ENCODE results near the gene TNFRSF1B. TPM values are rescaled to one million over a fixed set of nuclear protein-coding genes. Genes with fewer than 3 reads are reported as not detected.
A peak's percentile ranks its signal among the peaks of the same experiment; 100 is the strongest.

Gene TNFRSF1B
- 1 to 10 TPM; 6.3 to 8.6 (median 6.5) TPM for polyA plus RNA-seq (ENCODE audit: insufficient read length in 4 of 4)

GRCh38 chr1:12166834-12167492, at the start of gene TNFRSF1B:
TSS of gene TNFRSF1B (plus strand) at chr1:12166991. CDS start at chr1:12167092, 101 bp downstream.
- no peak for DNase-seq (ENCODE audit: low read depth in 4 of 4, low spot score in 3 of 4)

GRCh38 chr1:12121212-12122003, 45.4 kb upstream of the TNFRSF1B start:
- DNase-seq (ENCODE audit: low read depth in 4 of 4, low spot score in 3 of 4) = no peak

- DNase-seq (ENCODE audit: low read depth in 4 of 4, low spot score in 3 of 4) = no peak
Observed at GRCh38 chr1:12123172-12123571, 43.6 kb upstream of the TNFRSF1B start.

GRCh38 chr1:12124693-12125421, 41.9 kb upstream of the TNFRSF1B start:
- peak; percentile 45 to 68 (median 56) for DNase-seq (ENCODE audit: low read depth in 4 of 4, low spot score in 3 of 4)

- DNase-seq (ENCODE audit: low read depth in 4 of 4, low spot score in 3 of 4) = no peak
Observed at GRCh38 chr1:12125422-12126355, 41.1 kb upstream of the TNFRSF1B start.

GRCh38 chr1:12126781-12127180, 40.0 kb upstream of the TNFRSF1B start:
- DNase-seq (ENCODE audit: low read depth in 4 of 4, low spot score in 3 of 4) = no peak

GRCh38 chr1:12127206-12127810, 39.5 kb upstream of the TNFRSF1B start:
- DNase-seq (ENCODE audit: low read depth in 4 of 4, low spot score in 3 of 4) = no peak

- DNase-seq (ENCODE audit: low read depth in 4 of 4, low spot score in 3 of 4) = no peak
Observed at GRCh38 chr1:12128120-12128519, 38.7 kb upstream of the TNFRSF1B start.

GRCh38 chr1:12129624-12130023, 37.2 kb upstream of the TNFRSF1B start:
- no peak for DNase-seq (ENCODE audit: low read depth in 4 of 4, low spot score in 3 of 4)

GRCh38 chr1:12130466-12131130, 36.2 kb upstream of the TNFRSF1B start:
- DNase-seq (ENCODE audit: low read depth in 4 of 4, low spot score in 3 of 4) = no peak

- no peak for DNase-seq (ENCODE audit: low read depth in 4 of 4, low spot score in 3 of 4)
Observed at GRCh38 chr1:12132078-12132477, 34.7 kb upstream of the TNFRSF1B start.

GRCh38 chr1:12134716-12135115, 32.1 kb upstream of the TNFRSF1B start:
- no peak for DNase-seq (ENCODE audit: low read depth in 4 of 4, low spot score in 3 of 4)

- DNase-seq (ENCODE audit: low read depth in 4 of 4, low spot score in 3 of 4) = no peak
Observed at GRCh38 chr1:12135612-12136011, 31.2 kb upstream of the TNFRSF1B start.

GRCh38 chr1:12136916-12137610, 29.7 kb upstream of the TNFRSF1B start:
- DNase-seq (ENCODE audit: low read depth in 4 of 4, low spot score in 3 of 4) = no peak

- DNase-seq (ENCODE audit: low read depth in 4 of 4, low spot score in 3 of 4) = no peak
Observed at GRCh38 chr1:12138196-12139168, 28.3 kb upstream of the TNFRSF1B start.

- no peak for DNase-seq (ENCODE audit: low read depth in 4 of 4, low spot score in 3 of 4)
Observed at GRCh38 chr1:12140016-12140415, 26.8 kb upstream of the TNFRSF1B start.

GRCh38 chr1:12140515-12141162, 26.2 kb upstream of the TNFRSF1B start:
- no peak for DNase-seq (ENCODE audit: low read depth in 4 of 4, low spot score in 3 of 4)
